PC-3 (cell line): ENCODE data around the gene ZNF750.

Experiments used
- EZH2 ChIP-seq: fragments of 300-600 bp; sonication (generic); IDR thresholded peaks from one replicate; pipeline ENCODE4 v1.6.1; 2017; ENCODE audit warnings: antibody characterized with exemption, mild to moderate bottlenecking, low read length; ENCODE audit not compliant: unreplicated experiment
- EZH2phosphoT487 ChIP-seq: fragments of 300-600 bp; sonication (generic); IDR thresholded peaks from 2 replicates; pipeline ENCODE4 v1.6.1; 2018; ENCODE audit warnings: mild to moderate bottlenecking, antibody characterized with exemption, low read length, borderline replicate concordance
- TF ChIP-seq, protein P1 (sequence below): fragments of 300-600 bp; sonication (generic); conservative IDR thresholded peaks from 2 replicates; pipeline ENCODE4 v1.5.1; 2017; ENCODE audit warnings: antibody characterized with exemption, low read depth, mild to moderate bottlenecking, low read length

DNA sequence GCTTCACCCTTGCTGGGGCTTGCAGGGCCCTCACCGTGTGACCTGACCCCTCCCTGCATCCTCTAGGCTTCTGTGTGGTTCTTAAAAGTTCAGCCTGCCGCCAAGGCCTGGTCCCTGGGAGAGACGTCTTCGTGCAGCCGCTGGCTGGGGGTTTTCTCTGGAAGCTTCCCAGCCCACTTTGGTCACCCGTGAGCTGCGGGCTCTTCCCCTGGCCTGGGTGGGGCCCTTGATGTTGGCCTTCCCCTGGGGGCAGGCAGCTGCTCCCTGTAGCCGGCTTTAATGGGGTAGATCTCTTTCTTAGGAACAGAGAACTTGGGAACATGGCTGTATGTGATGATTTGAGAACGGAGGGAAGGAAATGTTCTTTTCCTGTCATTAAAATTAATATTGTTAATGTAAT lies 32.7 kb downstream of the ZNF750 start:
- TF ChIP-seq, protein P1, sequence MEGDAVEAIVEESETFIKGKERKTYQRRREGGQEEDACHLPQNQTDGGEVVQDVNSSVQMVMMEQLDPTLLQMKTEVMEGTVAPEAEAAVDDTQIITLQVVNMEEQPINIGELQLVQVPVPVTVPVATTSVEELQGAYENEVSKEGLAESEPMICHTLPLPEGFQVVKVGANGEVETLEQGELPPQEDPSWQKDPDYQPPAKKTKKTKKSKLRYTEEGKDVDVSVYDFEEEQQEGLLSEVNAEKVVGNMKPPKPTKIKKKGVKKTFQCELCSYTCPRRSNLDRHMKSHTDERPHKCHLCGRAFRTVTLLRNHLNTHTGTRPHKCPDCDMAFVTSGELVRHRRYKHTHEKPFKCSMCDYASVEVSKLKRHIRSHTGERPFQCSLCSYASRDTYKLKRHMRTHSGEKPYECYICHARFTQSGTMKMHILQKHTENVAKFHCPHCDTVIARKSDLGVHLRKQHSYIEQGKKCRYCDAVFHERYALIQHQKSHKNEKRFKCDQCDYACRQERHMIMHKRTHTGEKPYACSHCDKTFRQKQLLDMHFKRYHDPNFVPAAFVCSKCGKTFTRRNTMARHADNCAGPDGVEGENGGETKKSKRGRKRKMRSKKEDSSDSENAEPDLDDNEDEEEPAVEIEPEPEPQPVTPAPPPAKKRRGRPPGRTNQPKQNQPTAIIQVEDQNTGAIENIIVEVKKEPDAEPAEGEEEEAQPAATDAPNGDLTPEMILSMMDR, result no peak
- TF ChIP-seq EZH2 (no peak), EZH2phosphoT487 (no peak)
